HCT116 (cell line): Measurements from ENCODE around the gene PTPRJ. TPM values are rescaled to one million over a fixed set of nuclear protein-coding genes. Genes with fewer than 3 reads are reported as not detected.

Experiments
- ATAC-seq: fragments of 200-7000 bp; cut with Tn5 transposase; 2 replicates; pipeline ENCODE4 v1.9.1; 2020; ENCODE audit warnings: mild to moderate bottlenecking, moderate library complexity
- BruUV-seq: library from RNA; stranded (reverse); fragments of 400-500 nt; replicated peaks from 2 replicates; lab custom pipeline; 2021; lab: Mats Ljungman, UMichigan
- CTCF ChIA-PET: fragments of 300-600 bp; sonication (Branson Sonifier 250); formaldehyde crosslinking; loops from one replicate; lab custom pipeline; 2021; ENCODE audit warnings: antibody characterized with exemption; lab: Charles Lee
- POLR2A ChIA-PET: fragments of 300-600, 350-600 bp; sonication (Branson Sonifier 250); formaldehyde crosslinking; loops from one replicate; lab custom pipeline; 2021; ENCODE audit warnings: antibody characterized with exemption; lab: Charles Lee
- RAD21 ChIA-PET, 2 experiments: fragments of 300-600 bp; sonication (Branson Sonifier 250); formaldehyde crosslinking; loops; one replicate each; lab custom pipeline; 2023; ENCODE audit warnings: low total read pairs in 2 of 2; ENCODE audit not compliant: uncharacterized antibody in 2 of 2, unreplicated experiment in 2 of 2, low non-redundant PET in 1 of 2; lab: Charles Lee
- DNase-seq: peaks from one replicate; pipeline ENCODE4 v3.0.0-alpha.2; 2010; ENCODE audit warnings: low read depth, low spot score
- H2AFZ ChIP-seq: fragments of 200-600 bp; shearing (Covaris generic), sonication (generic); 2 replicates; pipeline ENCODE4 v1.6.1; 2017; ENCODE audit warnings: low read depth, mixed run types, mixed read lengths, antibody characterized with exemption, low read length; ENCODE audit not compliant: poor library complexity, severe bottlenecking
- H3K27ac ChIP-seq: 2 replicates; pipeline ENCODE4 v1.5.1; 2012; ENCODE audit warnings: low read depth, low read length
- H3K27me3 ChIP-seq: fragments of 200-600 bp; sonication (generic); 2 replicates; pipeline ENCODE4 v1.6.1; 2016; ENCODE audit warnings: mixed run types, low read length, mixed read lengths; ENCODE audit not compliant: insufficient read depth
- H3K36me3 ChIP-seq, 2 experiments: fragments of 200-500 bp in 1 of 2; fragments of 200-600 bp in 1 of 2; sonication (Bioruptor generic) in 1 of 2; sonication (generic) in 1 of 2; 2 replicates each; pipeline versions ENCODE4 v1.5.1 to v1.6.1; 2014 to 2016; ENCODE audit warnings: low read length in 2 of 2, inconsistent platforms in 1 of 2, mixed read lengths in 1 of 2, mixed run types in 1 of 2; ENCODE audit not compliant: insufficient read depth in 2 of 2, control insufficient read depth in 1 of 2
- H3K4me1 ChIP-seq, 2 experiments: fragments of 200-600 bp in 1 of 2; sonication (generic) in 1 of 2; 2 replicates each; pipeline versions ENCODE4 v1.5.1 to v1.6.1; 2012 to 2017; ENCODE audit warnings: low read length in 2 of 2, inconsistent platforms in 1 of 2, mild to moderate bottlenecking in 1 of 2, mixed read lengths in 1 of 2, mixed run types in 1 of 2, moderate library complexity in 1 of 2; ENCODE audit not compliant: insufficient read depth in 2 of 2, control insufficient read depth in 1 of 2
- H3K4me2 ChIP-seq: fragments of 200-600 bp; sonication (generic); 2 replicates; pipeline ENCODE4 v1.6.1; 2017; ENCODE audit warnings: mixed run types, low read length, mixed read lengths
- H3K4me3 ChIP-seq, 2 experiments: fragments of 200-600 bp in 1 of 2; sonication (generic) in 1 of 2; replicated peaks in 1 of 2; 2 replicates each; pipeline ENCODE4 v1.5.1; 2011 to 2016; ENCODE audit warnings: low read length in 2 of 2, control low read depth in 1 of 2, low read depth in 1 of 2, mild to moderate bottlenecking in 1 of 2, mixed read lengths in 1 of 2, mixed run types in 1 of 2
- H3K79me2 ChIP-seq: fragments of 200-600 bp; sonication (generic); 2 replicates; pipeline ENCODE4 v1.6.1; 2017; ENCODE audit warnings: mild to moderate bottlenecking, mixed run types, low read length, moderate library complexity, mixed read lengths; ENCODE audit not compliant: insufficient read depth
- H3K9ac ChIP-seq: fragments of 200-600 bp; sonication (generic); 2 replicates; pipeline ENCODE4 v1.6.1; 2016; ENCODE audit warnings: low read length, mixed read lengths
- H3K9me2 ChIP-seq: fragments of 200-600 bp; sonication (generic), shearing (Covaris generic); 2 replicates; pipeline ENCODE4 v1.6.1; 2017; ENCODE audit warnings: mixed run types, mild to moderate bottlenecking, moderate library complexity; ENCODE audit not compliant: insufficient read depth
- H3K9me3 ChIP-seq, 2 experiments: fragments of 200-500 bp in 1 of 2; fragments of 200-600 bp in 1 of 2; sonication (Bioruptor generic) in 1 of 2; sonication (generic) in 1 of 2; 2 replicates each; pipeline ENCODE4 v1.6.1; 2014 to 2017; ENCODE audit warnings: low read length in 2 of 2, mixed read lengths in 2 of 2, inconsistent platforms in 1 of 2, low read depth in 1 of 2, mild to moderate bottlenecking in 1 of 2, mixed run types in 1 of 2, moderate library complexity in 1 of 2; ENCODE audit not compliant: control insufficient read depth in 1 of 2, insufficient read depth in 1 of 2
- H4K20me1 ChIP-seq: fragments of 200-600 bp; sonication (generic), shearing (Covaris generic); 2 replicates; pipeline ENCODE4 v1.6.1; 2017; ENCODE audit warnings: mixed run types, mild to moderate bottlenecking, moderate library complexity; ENCODE audit not compliant: insufficient read depth
- ATF3 ChIP-seq: IDR thresholded peaks from 2 replicates; pipeline ENCODE4 v1.6.1; 2012
- CTCF ChIP-seq, 3 experiments: fragments of 200-600 bp in 1 of 3; sonication (generic) in 1 of 3; IDR thresholded peaks in 2 of 3; conservative IDR thresholded peaks in 1 of 3; 2 replicates each; pipeline ENCODE4 v1.5.1; 2012 to 2017; ENCODE audit warnings: low read depth in 2 of 3, low read length in 2 of 3, antibody characterized with exemption in 1 of 3, borderline replicate concordance in 1 of 3, control low read depth in 1 of 3, mild to moderate bottlenecking in 1 of 3, mixed read lengths in 1 of 3, mixed run types in 1 of 3, moderate library complexity in 1 of 3; ENCODE audit not compliant: insufficient read depth in 1 of 3
- EZH2phosphoT487 ChIP-seq: fragments of 200-600 bp; IDR thresholded peaks from 2 replicates; pipeline ENCODE4 v1.6.1; 2018; ENCODE audit warnings: antibody characterized with exemption, borderline replicate concordance
- JUND ChIP-seq: IDR thresholded peaks from 2 replicates; pipeline ENCODE4 v1.6.1; 2012
- RAD21 ChIP-seq: IDR thresholded peaks from 2 replicates; pipeline ENCODE4 v1.6.1; 2012; ENCODE audit warnings: low read depth, mild to moderate bottlenecking
- TCF7L2 ChIP-seq: IDR thresholded peaks from 2 replicates; pipeline ENCODE4 v1.7.0; 2011; ENCODE audit warnings: borderline replicate concordance, inconsistent platforms; ENCODE audit not compliant: insufficient read depth, insufficient read length; ENCODE audit errors: extremely low read depth
- intact Hi-C: fragments of 100-400 bp; cut with micrococcal nuclease; formaldehyde crosslinking; loops from 2 replicates; pipeline ENCODE4 v1.10.0; 2022
- total RNA-seq: library from RNA; stranded (reverse); gene quantifications from one replicate; pipeline ENCODE4 v1.2.1, GENCODE V29; 2021; ENCODE audit not compliant: unreplicated experiment
- TF ChIP-seq, protein P1 (sequence below): IDR thresholded peaks from 2 replicates; pipeline ENCODE4 v1.6.1; 2011; ENCODE audit warnings: mild to moderate bottlenecking, low read length, moderate library complexity; ENCODE audit not compliant: insufficient replicate concordance; ENCODE audit errors: extremely low read depth

The PTPRJ gene
- total RNA-seq, 1 experiment from 2014 or later = 19.1 TPM

DNA sequence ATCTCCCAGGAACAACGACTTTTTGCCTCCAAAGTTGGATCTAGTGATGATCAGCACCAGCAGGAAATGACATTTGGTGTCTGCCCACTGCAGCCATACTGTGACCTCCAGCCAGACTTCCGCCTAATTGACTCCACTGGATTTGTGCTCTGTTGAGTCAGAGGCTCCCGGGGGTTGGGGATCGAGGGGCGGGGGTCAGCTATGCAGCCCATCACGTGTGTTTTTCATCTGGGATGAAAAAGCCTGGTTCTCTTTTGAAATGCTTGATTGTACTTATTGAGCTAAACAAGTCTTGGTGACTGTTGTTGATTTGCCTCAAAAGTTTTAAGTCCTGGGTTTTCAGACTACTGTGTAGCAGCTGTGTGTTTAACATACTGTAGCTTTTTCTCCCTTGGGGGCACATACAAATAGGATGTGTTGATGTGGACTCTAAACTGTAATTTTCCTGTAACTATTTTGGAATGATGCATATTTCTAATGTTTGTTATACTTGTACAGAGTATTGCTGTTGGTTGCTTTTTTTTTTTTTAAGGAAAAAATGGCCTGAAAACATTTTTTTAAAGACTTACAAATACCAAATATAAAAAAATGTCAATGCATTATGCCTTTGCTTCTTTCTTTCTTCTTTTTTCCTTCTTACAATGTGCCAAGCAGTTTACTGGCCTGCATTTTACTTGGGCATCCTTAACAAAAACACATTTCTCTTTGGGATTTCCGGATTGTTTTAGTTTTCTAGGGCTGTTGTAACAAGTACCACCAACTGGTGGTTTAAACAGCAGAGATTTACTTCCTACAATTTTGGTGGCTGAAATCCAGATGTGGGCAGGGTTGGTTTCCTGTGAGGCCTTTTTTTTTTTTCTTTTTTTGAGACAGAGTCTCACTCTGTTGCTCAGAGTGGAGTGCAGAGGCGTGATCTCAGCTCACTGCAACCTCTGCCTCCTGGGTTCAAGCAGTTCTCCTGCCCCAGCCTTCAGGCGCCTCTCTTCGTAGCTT lies 190.2 kb downstream of the PTPRJ start (continued):
- TF ChIP-seq EZH2phosphoT487 = no peak

DNA sequence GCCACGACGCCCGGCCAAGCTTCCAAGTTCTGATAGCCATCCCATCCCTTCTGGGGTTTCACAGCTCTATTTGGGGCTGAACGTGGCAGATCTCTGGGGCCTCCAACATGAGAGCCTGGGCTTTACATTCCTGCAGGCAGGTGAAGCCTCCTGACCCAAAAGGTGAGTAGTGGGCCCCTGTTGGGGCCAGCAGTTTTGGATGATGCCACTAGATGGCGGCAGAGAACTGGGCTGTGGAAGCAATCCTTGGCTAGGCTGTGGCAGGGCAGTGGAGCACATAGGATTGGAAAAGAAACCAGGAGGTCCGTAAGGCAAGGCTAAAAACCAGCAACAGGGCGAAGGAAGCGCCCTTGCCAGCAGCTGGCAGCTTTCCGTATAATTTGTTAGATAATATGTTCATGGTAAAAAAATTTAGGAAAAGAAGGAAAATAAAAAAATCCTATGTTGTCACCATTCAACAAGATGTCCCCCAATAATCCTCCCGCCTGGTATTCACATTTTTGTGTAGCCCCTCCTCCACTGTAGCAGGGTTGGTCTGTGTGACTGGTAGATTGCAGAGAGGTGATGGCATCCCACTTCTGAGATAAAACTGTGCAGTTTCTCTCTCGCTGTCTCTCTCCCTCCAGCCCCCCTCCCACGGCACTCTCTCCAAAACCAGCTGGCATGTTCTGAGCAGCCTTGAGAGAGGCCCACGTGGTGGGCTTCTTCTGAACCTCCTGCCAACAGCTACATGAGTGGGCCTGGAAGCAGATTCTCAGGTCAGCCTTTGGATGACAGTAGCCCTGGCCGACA lies 192.7 kb downstream of the PTPRJ start:
- H3K36me3 ChIP-seq = no peaks in the 10 kb centered on the region
- no peak overlapping the region for H3K9ac ChIP-seq
- H3K4me1 ChIP-seq = no peaks in the 10 kb centered on the region
- no peak overlapping the region for H3K4me2 ChIP-seq
- peak; percentile 15 for DNase-seq
- H2AFZ ChIP-seq = no peak overlapping the region
- ChIA-PET CTCF (no interaction called here), RAD21 (interaction anchor here (0.6 to 1.1 kb wide), 2 partner anchors 132 to 303 kb away, joined by 3 read pairs; no protein-coding TSS in a partner anchor), POLR2A (no interaction called here)
- ATAC-seq = peak; percentile 97
- no peak overlapping the region for H3K27ac ChIP-seq
- no peaks in the 10 kb centered on the region for H3K79me2 ChIP-seq
- TF ChIP-seq JUND (no peak), RAD21 (peak; percentile 75), ATF3 (no peak), TCF7L2 (no peak), CTCF (IDR thresholded peaks at IDR 0.05 in 2 of 3, conservative IDR thresholded peaks at IDR 0.05 in 1 of 3; ENCODE audit: borderline replicate concordance in 1 of 3, insufficient read depth in 1 of 3, low read depth in 2 of 3, low read length in 2 of 3) (peak; percentile 27 to 99 (median 95); a peak in 5 of 6 replicates)
- TF ChIP-seq, protein P1, sequence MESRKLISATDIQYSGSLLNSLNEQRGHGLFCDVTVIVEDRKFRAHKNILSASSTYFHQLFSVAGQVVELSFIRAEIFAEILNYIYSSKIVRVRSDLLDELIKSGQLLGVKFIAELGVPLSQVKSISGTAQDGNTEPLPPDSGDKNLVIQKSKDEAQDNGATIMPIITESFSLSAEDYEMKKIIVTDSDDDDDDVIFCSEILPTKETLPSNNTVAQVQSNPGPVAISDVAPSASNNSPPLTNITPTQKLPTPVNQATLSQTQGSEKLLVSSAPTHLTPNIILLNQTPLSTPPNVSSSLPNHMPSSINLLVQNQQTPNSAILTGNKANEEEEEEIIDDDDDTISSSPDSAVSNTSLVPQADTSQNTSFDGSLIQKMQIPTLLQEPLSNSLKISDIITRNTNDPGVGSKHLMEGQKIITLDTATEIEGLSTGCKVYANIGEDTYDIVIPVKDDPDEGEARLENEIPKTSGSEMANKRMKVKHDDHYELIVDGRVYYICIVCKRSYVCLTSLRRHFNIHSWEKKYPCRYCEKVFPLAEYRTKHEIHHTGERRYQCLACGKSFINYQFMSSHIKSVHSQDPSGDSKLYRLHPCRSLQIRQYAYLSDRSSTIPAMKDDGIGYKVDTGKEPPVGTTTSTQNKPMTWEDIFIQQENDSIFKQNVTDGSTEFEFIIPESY = no peak
- H3K9me2 ChIP-seq = no peaks in the 10 kb centered on the region
- H3K4me3 ChIP-seq = no peak overlapping the region
- intact Hi-C loops = loop anchor here (2.0 kb wide), 2 partner anchors 1354 to 1822 kb away; no protein-coding TSS in a partner anchor
- no TSS peak for BruUV-seq
- no peaks in the 10 kb centered on the region for H3K27me3 ChIP-seq
- H4K20me1 ChIP-seq = no peaks in the 10 kb centered on the region
- H3K9me3 ChIP-seq = no peaks in the 10 kb centered on the region
